Measurements from ENCODE around the gene SMIM41. TPM values are rescaled to one million over a fixed set of nuclear protein-coding genes. Genes with fewer than 3 reads are reported as not detected.
A peak's percentile ranks its signal among the peaks of the same experiment; 100 is the strongest.

Gene SMIM41
- total RNA-seq, 1 donor: under 0.01 TPM

GRCh38 chr12:52139579-52140062 is 60.1 kb downstream of the SMIM41 start:
- Histone ChIP-seq H4K20me1 (ENCODE audit: insufficient read depth, low read length) (no peaks in the 10 kb centered on the region), H3K9me3 (ENCODE audit: low read depth, low read length) (no peaks in the 10 kb centered on the region), H2AFZ (ENCODE audit: low read length) (no peak overlapping the region), H3K27ac (ENCODE audit: low read depth, low read length) (no peak overlapping the region), H3K27me3 (ENCODE audit: insufficient read depth, low read length) (peaks cover 9% of the 10 kb centered on the region), H3K4me3 (ENCODE audit: insufficient read depth, low read length) (no peak overlapping the region), H3K36me3 (ENCODE audit: insufficient read depth, low read length) (no peaks in the 10 kb centered on the region), H3K4me1 (ENCODE audit: insufficient read depth, low read length) (no peaks in the 10 kb centered on the region), H3K79me2 (ENCODE audit: insufficient read depth, low read length) (no peaks in the 10 kb centered on the region), H3K4me2 (ENCODE audit: insufficient read depth, low read length) (no peak overlapping the region)
- peak; percentile 62 for TF ChIP-seq CTCF (IDR thresholded peaks at IDR 0.05; ENCODE audit: extremely low read depth, low read depth, low read length)
- no peak for DNase-seq (ENCODE audit: insufficient read length, low spot score, missing footprints)

GRCh38 chr12:52141306-52141705 is 61.8 kb downstream of the SMIM41 start:
- Histone ChIP-seq H3K4me1 (ENCODE audit: insufficient read depth, low read length) (peaks cover under 1% of the 10 kb centered on the region), H3K36me3 (ENCODE audit: insufficient read depth, low read length) (no peaks in the 10 kb centered on the region), H3K4me3 (ENCODE audit: insufficient read depth, low read length) (no peak overlapping the region), H3K9me3 (ENCODE audit: low read depth, low read length) (no peaks in the 10 kb centered on the region), H3K4me2 (ENCODE audit: insufficient read depth, low read length) (no peak overlapping the region), H4K20me1 (ENCODE audit: insufficient read depth, low read length) (no peaks in the 10 kb centered on the region), H3K79me2 (ENCODE audit: insufficient read depth, low read length) (no peaks in the 10 kb centered on the region), H2AFZ (ENCODE audit: low read length) (no peak overlapping the region), H3K27ac (ENCODE audit: low read depth, low read length) (no peak overlapping the region), H3K27me3 (ENCODE audit: insufficient read depth, low read length) (peaks cover 8% of the 10 kb centered on the region)
- no peak for TF ChIP-seq CTCF (IDR thresholded peaks at IDR 0.05; ENCODE audit: extremely low read depth, low read depth, low read length)
- peak; percentile 85 for DNase-seq (ENCODE audit: insufficient read length, low spot score, missing footprints)

GRCh38 chr12:52141875-52142274 is 62.4 kb downstream of the SMIM41 start:
- DNase-seq (ENCODE audit: insufficient read length, low spot score, missing footprints): peak; percentile 23
- Histone ChIP-seq H3K36me3 (ENCODE audit: insufficient read depth, low read length) (no peaks in the 10 kb centered on the region), H3K79me2 (ENCODE audit: insufficient read depth, low read length) (no peaks in the 10 kb centered on the region), H2AFZ (ENCODE audit: low read length) (no peak overlapping the region), H3K4me2 (ENCODE audit: insufficient read depth, low read length) (no peak overlapping the region), H3K9me3 (ENCODE audit: low read depth, low read length) (no peaks in the 10 kb centered on the region), H4K20me1 (ENCODE audit: insufficient read depth, low read length) (no peaks in the 10 kb centered on the region), H3K4me3 (ENCODE audit: insufficient read depth, low read length) (no peak overlapping the region), H3K27ac (ENCODE audit: low read depth, low read length) (no peak overlapping the region), H3K27me3 (ENCODE audit: insufficient read depth, low read length) (peaks cover 3% of the 10 kb centered on the region), H3K4me1 (ENCODE audit: insufficient read depth, low read length) (peaks cover 6% of the 10 kb centered on the region)
- no peak for TF ChIP-seq CTCF (IDR thresholded peaks at IDR 0.05; ENCODE audit: extremely low read depth, low read depth, low read length)

- peaks cover 9% of the 10 kb centered on the region for H3K4me1 ChIP-seq (ENCODE audit: insufficient read depth, low read length)
- TF ChIP-seq CTCF (IDR thresholded peaks at IDR 0.05; ENCODE audit: extremely low read depth, low read depth, low read length): no peak
- no peaks in the 10 kb centered on the region for H3K79me2 ChIP-seq (ENCODE audit: insufficient read depth, low read length)
- no peak overlapping the region for H3K4me2 ChIP-seq (ENCODE audit: insufficient read depth, low read length)
- H2AFZ ChIP-seq (ENCODE audit: low read length): no peak overlapping the region
- H3K9me3 ChIP-seq (ENCODE audit: low read depth, low read length): no peaks in the 10 kb centered on the region
- H4K20me1 ChIP-seq (ENCODE audit: insufficient read depth, low read length): no peaks in the 10 kb centered on the region
- DNase-seq (ENCODE audit: insufficient read length, low spot score, missing footprints): peak; percentile 79
- no peak overlapping the region for H3K27ac ChIP-seq (ENCODE audit: low read depth, low read length)
- H3K36me3 ChIP-seq (ENCODE audit: insufficient read depth, low read length): no peaks in the 10 kb centered on the region
- no peak overlapping the region for H3K4me3 ChIP-seq (ENCODE audit: insufficient read depth, low read length)
- peaks cover 3% of the 10 kb centered on the region for H3K27me3 ChIP-seq (ENCODE audit: insufficient read depth, low read length)
These were observed 62.9 kb downstream of the SMIM41 start for GRCh38 chr12:52142431-52142830.

All from osteoblast (primary cell).